ENCODE data around the gene RAPGEF6.

- TF ChIP-seq CTCF (conservative IDR thresholded peaks at IDR 0.05; ENCODE audit: low read depth, low read length) (no peak), EZH2 (IDR thresholded peaks at IDR 0.05; ENCODE audit: low read length, unreplicated experiment) (no peak), EZH2phosphoT487 (IDR thresholded peaks at IDR 0.05; ENCODE audit: borderline replicate concordance, low read length) (no peak)
These were observed 19.1 kb downstream of the RAPGEF6 start for GRCh38 chr5:131615957-131616356.
